DMS114 treated with DMSO at 0.1 percent for 48 hours (cell line): ENCODE measurements around the gene LGI2.

Source experiments
- DNase-seq: peaks from one replicate; lab custom pipeline; 2025; ENCODE audit not compliant: unreplicated experiment; lab: John Stamatoyannopoulos, UW

Gene LGI2

DNA sequence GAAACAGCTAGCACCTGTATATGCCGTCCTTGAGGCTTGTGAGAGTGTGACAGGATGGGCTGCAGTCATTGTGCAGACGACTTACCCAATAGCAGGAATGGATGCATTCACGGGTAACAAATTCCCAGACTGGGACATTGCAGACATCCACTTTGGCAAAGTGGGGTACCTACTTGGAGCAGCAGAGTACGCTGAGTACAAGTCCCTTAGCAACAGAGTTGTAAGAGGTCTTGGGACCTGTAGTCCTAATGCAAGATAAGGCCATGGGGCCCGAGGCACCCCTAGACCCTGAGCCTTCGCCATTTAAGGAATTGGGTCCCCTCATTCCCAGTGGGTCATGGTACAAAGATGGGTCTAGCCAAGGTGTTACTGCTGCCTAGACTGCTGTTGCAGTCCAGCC is 62.5 kb downstream of the LGI2 start:
- DNase-seq: no peak

DNA sequence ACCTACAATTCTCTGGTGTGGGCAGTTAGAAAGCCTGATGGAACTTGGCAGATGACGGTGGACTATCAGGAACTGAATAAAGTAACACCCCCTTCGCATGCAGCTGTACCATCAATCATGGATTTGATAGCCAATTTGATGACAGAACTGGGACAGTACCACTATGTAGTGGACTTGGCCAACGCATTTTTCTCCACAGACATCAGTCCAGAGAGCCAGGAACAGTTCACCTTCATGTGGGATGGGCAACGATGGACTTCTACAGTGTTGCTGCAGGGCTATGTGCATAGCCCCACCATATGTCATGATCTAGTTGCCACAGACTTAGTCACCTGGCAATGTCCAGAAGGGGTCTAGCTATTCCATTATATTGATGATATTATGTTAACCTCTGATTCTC is 63.4 kb downstream of the LGI2 start:
- DNase-seq: no peak

DNA sequence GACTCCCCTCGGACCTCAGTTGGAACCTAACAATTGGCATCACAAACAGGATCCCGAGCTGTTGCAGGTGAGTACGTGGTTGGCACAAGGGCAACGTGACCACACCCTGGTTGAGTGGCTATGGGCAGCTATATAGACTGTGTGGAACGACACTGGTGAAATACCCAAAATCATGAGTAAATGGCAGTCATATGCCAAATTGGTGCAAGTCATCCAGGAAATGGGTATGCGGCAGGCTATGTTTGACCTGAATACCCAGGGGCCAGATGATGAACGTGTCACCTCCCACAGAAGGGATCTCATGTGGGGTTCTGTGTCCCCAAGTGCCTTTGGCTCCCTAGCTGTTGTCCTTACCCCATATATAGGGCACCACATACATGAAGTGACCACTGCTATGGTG is 64.7 kb downstream of the LGI2 start:
- DNase-seq: no peak

DNA sequence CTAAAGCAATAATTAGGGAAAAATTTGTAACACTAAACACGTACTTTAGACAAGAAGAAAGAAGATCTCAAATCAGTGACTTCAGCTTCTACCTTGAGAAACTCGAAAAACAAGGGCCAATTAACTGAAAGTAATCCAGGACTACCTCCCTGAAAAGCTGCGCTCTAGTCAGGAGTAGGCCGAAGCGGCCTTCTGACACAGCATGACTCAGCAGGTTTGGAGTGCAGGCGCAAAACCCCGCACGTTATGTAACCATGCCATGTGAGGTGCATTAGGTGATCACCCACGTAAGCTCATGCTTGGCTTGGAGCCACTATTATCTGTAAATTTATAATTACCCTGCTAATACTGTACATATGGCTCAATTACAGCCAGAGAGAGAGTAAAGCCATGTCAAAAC is 65.1 kb downstream of the LGI2 start:
- no peak for DNase-seq

DNA sequence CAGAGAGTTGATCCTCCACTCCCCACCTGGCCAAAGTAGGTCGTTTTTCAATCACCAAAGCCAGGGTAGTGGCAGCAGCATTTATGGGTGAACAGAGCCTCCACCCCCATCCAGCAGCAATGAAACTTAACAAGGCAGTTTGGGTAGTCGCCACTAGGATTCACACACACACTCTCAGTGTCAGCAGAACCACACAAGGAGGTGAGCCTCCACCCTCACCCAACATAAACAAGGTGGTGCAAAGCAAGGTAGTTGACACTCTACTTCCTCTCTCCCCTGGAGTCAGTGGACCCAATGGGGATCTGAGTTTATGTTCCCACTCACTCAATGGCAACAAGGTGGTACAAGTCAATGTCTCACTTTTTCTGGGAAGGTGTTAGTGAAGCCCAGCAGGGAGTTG is 67.5 kb downstream of the LGI2 start:
- DNase-seq: no peak

DNA sequence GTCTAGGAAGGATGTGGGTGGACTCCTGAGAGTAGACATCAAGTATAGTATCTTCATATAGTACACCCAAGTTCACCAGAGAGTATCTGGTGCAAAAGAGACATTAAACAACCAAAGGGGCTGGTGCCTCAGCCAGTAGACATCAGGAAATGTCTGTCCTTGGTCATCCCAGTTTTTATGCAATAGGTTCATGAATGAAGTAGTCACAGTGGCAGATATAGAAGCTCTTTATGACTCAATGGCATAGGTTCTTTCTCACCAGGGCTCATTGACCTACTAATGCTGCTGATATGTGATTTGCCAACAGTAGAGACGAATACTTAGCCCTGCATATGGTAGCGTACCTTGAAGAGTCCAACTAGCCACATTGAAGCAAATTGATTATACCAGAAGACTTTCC is 72.9 kb downstream of the LGI2 start:
- no peak for DNase-seq

DNA sequence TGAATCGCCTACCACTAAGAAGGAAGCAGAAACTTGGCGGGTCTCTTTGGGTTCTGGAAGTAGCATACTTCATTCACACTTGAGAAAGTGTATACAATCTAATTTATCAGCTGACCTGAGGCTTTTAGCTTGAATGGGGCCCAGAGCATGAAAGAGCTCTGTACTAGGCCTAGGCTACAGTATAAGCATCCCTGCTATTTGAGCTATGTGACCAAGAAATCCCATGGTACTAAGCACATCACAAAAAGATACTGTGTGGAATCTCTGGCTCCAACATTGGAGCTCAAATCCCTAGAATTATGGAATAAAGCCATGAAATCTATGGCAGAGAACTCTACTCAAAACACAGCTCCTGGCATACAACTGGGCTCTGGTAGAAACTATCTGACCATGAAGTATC is 74.0 kb downstream of the LGI2 start:
- no peak for DNase-seq

DNA sequence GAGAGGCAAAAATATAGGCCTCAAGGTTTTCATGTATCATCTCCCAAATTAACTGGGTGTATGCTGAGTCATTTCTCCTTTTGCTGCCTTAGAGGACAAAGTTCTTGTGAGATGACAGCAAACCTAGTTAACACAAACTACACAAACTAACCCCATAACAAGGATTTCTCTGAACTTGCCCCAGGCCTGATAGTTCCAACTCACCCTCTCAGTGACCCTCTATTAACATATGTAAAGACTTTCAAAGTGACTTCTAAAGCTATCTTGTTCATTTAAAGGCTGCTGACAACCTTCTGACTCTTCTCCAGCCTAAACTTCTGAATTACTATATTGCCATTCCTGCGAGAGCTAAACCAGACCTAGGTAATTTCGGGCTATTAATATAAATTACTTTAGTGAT is 74.7 kb downstream of the LGI2 start:
- DNase-seq: no peak

DNA sequence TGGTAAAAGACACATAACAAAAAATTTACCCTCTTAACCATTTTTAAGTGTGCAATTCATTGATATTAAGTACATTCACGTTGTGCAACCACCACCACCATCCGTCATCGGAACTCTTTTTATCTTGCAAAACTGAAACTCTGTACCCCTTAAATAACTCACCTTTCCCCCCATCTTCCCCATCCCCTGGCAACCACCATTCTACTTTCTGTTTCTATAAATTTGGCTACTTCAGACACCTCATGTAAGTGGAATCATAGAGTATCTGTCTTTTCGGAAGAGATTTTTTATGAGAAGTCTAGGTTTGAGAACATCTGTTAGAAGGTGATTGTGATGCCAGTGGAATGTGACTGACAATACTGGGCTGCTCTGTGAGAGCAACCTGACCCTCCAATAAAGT is 78.1 kb downstream of the LGI2 start:
- DNase-seq: no peak

DNA sequence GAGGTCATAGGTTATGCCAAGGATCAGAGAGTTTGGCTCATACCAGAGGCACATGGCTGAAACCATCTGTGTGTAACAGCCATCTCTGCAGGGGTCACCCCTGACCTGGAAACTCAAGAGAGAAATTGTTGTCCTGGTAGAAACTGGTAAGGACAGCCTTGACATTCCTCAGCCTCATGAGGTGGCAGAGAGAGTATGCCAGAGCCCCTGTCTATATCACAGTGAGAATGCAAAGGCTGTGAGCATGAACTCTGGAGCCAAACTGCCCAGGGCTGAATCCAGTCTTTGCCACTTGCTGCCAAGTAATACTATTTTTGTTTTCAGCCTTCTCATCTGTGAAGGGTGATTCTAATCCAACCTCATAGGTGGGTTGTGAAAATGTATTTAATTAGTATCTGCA is 80.8 kb downstream of the LGI2 start:
- DNase-seq: no peak
